Measurements from ENCODE around the gene LRRC70. TPM values are rescaled to one million over a fixed set of nuclear protein-coding genes. Genes with fewer than 3 reads are reported as not detected.

LRRC70 gene
- total RNA-seq, 4 donors from 2014 or later = 0.54 to 10.1 (median 3.5) TPM

DNA sequence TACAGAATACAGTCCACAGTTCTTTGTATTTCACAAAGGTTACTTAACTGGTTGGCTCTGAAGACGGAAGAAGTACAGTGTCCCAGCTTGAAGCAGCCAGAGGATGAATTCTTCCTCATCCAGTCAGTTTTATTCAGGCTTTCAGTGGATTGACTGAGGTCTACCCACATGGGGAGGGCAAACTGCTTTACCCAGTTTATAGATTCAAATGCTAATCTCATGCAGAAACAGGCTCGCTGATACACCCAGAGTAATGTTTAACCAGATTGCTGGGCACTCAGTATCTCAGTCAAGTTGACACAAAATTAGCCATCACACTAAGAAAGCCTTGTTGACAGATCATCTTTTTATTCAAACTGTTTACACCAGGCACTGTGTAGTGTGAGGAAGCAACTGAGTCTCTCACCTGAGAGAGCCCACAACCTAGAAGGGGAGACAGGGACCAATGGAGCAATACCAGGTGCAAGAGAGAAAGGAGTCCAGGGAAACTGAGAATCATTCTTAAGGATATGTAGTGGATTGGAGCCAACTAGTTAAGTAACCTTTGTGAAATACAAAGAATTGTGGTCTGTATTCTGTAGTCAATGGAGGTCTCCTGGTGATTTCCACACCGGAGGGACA, 15.9 kb downstream of the LRRC70 start:
- Histone ChIP-seq H3K27ac (no peak overlapping the region), H3K4me1 (no peaks in the 10 kb centered on the region), H3K36me3 (peaks cover 0 to 30% of the 10 kb centered on the region in 2 donors), H3K4me3 (no peak overlapping the region), H3K27me3 (no peaks in the 10 kb centered on the region), H3K9me3 (no peaks in the 10 kb centered on the region)
- no peak for ATAC-seq
- 78 to 100% methylated on average over 2 of the region's 3 CpGs for WGBS, 2 donors (ENCODE audit: low coverage in 1 of 2)
- TF ChIP-seq POLR2A (IDR thresholded peaks at IDR 0.05) (no peak), POLR2AphosphoS5 (IDR thresholded peaks at IDR 0.05) (no peak), EP300 (IDR thresholded peaks at IDR 0.05) (no peak)
- TF ChIP-seq, protein P1, sequence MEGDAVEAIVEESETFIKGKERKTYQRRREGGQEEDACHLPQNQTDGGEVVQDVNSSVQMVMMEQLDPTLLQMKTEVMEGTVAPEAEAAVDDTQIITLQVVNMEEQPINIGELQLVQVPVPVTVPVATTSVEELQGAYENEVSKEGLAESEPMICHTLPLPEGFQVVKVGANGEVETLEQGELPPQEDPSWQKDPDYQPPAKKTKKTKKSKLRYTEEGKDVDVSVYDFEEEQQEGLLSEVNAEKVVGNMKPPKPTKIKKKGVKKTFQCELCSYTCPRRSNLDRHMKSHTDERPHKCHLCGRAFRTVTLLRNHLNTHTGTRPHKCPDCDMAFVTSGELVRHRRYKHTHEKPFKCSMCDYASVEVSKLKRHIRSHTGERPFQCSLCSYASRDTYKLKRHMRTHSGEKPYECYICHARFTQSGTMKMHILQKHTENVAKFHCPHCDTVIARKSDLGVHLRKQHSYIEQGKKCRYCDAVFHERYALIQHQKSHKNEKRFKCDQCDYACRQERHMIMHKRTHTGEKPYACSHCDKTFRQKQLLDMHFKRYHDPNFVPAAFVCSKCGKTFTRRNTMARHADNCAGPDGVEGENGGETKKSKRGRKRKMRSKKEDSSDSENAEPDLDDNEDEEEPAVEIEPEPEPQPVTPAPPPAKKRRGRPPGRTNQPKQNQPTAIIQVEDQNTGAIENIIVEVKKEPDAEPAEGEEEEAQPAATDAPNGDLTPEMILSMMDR (IDR thresholded peaks at IDR 0.05) = no peak

DNA sequence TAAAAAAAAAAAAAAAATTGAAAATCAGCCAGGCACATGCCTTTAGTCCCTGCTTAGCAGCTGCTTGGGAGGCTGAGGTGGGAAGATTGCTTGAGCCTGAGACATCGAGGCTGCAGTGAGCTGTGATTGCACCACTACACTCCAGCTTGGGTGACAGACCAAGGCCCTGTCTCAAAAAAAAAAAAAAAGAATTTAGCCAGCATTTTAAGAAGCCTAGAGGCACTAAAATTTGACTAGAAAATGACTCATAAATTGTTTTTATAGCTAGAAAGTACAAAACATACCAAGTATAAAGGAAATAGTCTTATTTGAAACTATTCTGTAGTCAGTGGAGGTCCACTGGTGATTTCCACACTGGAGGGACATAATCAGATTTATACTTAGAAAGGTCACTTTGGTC, 17.5 kb downstream of the LRRC70 start:
- no peak overlapping the region for H3K27ac ChIP-seq
- H3K27me3 ChIP-seq = no peaks in the 10 kb centered on the region
- no CpG with 5 or more reads among the region's 1 CpG for WGBS, 2 donors (ENCODE audit: low coverage in 1 of 2)
- H3K36me3 ChIP-seq = peaks cover 0 to 30% of the 10 kb centered on the region in 2 donors
- TF ChIP-seq POLR2AphosphoS5 (IDR thresholded peaks at IDR 0.05) (no peak), POLR2A (IDR thresholded peaks at IDR 0.05) (no peak), EP300 (IDR thresholded peaks at IDR 0.05) (no peak)
- TF ChIP-seq, protein P1 (IDR thresholded peaks at IDR 0.05) = no peak
- no peaks in the 10 kb centered on the region for H3K4me1 ChIP-seq
- no peak for ATAC-seq
- H3K4me3 ChIP-seq = no peak overlapping the region
- no peaks in the 10 kb centered on the region for H3K9me3 ChIP-seq

DNA sequence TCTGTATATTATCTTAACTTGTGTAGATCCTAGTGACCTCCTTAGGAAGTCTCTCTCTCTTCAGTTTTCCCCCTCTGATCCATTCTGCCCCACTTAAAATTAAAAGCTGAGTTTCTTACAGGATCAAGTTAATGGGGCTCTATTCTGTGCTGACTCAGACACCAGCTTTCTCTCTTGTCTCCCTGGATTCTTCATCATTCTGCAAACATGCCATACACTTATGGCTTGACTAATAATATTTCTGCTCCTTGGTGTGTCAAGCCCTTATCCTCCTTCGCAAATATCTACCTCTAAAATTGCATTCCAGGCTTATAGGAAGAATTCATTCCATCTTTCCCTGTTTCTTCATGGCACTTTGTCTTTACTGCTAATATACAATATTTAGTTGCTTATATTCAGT, 18.1 kb downstream of the LRRC70 start:
- H3K4me3 ChIP-seq = no peak overlapping the region
- H3K36me3 ChIP-seq = peaks cover 0 to 27% of the 10 kb centered on the region in 2 donors
- H3K27me3 ChIP-seq = no peaks in the 10 kb centered on the region
- ATAC-seq = no peak
- WGBS, 2 donors (ENCODE audit: low coverage in 1 of 2) = 83 to 90% methylated on average over 1 of the region's 1 CpG
- H3K27ac ChIP-seq = no peak overlapping the region
- no peaks in the 10 kb centered on the region for H3K4me1 ChIP-seq
- no peaks in the 10 kb centered on the region for H3K9me3 ChIP-seq
- TF ChIP-seq, protein P1 (IDR thresholded peaks at IDR 0.05) = no peak
- TF ChIP-seq POLR2A (IDR thresholded peaks at IDR 0.05) (no peak), EP300 (IDR thresholded peaks at IDR 0.05) (no peak), POLR2AphosphoS5 (IDR thresholded peaks at IDR 0.05) (no peak)

DNA sequence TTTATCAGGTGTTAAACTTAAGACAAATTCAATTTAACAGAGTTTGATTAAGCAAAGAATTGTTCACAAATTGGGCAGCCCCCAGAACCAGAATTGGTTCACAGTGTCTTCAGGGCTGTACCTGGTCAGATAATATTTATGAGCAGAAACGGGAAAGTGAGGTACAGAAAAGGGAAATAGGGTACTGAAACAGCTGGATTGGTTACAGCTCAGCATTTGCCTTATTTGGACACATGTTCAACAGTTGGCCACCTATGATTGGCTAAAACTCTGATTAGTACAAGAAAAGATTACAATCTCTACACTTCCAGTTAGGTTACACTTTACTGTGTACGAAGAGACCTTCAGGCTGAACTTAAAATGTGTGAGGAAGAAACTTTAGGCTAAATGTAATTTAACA, 18.7 kb downstream of the LRRC70 start:
- Histone ChIP-seq H3K27ac (no peak overlapping the region), H3K36me3 (peaks cover 0 to 21% of the 10 kb centered on the region in 2 donors), H3K4me1 (no peaks in the 10 kb centered on the region), H3K27me3 (no peaks in the 10 kb centered on the region), H3K4me3 (no peak overlapping the region), H3K9me3 (no peaks in the 10 kb centered on the region)
- WGBS, 2 donors (ENCODE audit: low coverage in 1 of 2) = 80 to 88% methylated on average over 2 of the region's 2 CpGs
- no peak for TF ChIP-seq POLR2A (IDR thresholded peaks at IDR 0.05)
- TF ChIP-seq, protein P1 (IDR thresholded peaks at IDR 0.05) = no peak
- TF ChIP-seq EP300 (IDR thresholded peaks at IDR 0.05) = no peak
- TF ChIP-seq POLR2AphosphoS5 (IDR thresholded peaks at IDR 0.05) = no peak
- no peak for ATAC-seq

DNA sequence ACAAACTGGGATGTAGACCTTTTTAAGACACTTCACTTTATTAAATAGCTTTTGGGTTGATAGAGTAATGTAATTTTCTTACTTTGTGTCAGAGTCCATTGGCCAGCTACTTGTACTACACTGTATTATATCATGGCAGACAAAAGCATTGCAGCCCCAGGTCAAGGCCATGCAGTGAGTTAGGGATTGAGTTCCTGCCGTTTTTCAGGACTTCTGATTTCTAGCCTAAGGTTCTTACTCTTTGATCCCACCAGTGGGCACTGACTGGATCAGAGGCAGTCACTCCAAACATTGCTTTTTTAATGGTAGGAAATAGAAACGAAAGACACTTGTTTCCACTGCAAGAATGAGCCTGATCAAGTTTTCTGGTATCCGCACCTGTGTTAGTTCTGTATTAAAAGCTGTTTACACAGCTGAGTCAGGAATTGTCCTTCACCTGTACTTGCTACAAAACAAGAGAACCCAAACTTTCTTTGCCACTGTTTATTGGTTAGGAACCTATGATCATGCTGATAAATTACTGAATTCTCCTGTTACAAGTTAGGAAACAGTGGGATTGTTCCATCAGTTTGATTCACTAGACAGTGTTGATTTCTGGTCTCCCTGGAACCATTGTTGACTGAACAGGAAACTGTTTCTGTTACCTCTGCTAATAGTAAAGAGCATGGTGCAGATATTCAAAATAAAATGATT, 22.1 kb downstream of the LRRC70 start:
- no peak for TF ChIP-seq POLR2AphosphoS5 (IDR thresholded peaks at IDR 0.05)
- 80 to 94% methylated on average over 3 of the region's 3 CpGs for WGBS, 2 donors (ENCODE audit: low coverage in 1 of 2)

More for the DNA sequence above, 22.1 kb downstream of the LRRC70 start:
- no peaks in the 10 kb centered on the region for H3K9me3 ChIP-seq
- H3K27me3 ChIP-seq = no peaks in the 10 kb centered on the region
- H3K4me1 ChIP-seq = no peaks in the 10 kb centered on the region
- H3K36me3 ChIP-seq = peaks cover 0 to 15% of the 10 kb centered on the region in 2 donors
- H3K4me3 ChIP-seq = no peak overlapping the region
- H3K27ac ChIP-seq = no peak overlapping the region
- ATAC-seq = no peak
